ENCODE data around the gene HTRA3.

HTRA3 gene

GRCh38 chr4:8307121-8307520 is 37.6 kb downstream of the HTRA3 start:
- TF ChIP-seq CTCF (IDR thresholded peaks at IDR 0.05; ENCODE audit: low read depth, low read length), result no peak
- DNase-seq (ENCODE audit: extremely low read depth, low read depth), result no peak

DNA sequence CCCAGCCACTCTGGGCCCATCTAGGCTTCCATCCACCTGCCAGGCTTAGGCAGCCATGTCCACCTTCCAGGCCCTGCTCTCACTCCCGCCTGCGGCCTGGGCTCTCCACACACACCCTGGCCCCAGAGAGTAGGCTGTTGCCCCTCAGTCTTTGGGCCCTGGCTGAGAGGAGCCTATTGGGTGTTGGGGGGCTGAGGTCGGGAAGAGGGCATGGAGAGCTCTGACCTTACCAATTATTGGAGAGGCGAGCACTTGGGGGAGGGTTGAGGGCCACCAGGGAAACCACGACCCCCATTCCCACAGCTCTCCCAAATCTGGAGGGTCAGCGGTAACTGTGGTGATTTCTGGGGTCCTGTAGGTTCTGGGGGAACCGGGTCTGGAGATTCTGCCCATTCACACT is 38.2 kb downstream of the HTRA3 start:
- no peak for TF ChIP-seq CTCF (IDR thresholded peaks at IDR 0.05; ENCODE audit: low read depth, low read length)
- DNase-seq (ENCODE audit: extremely low read depth, low read depth), result no peak

DNA sequence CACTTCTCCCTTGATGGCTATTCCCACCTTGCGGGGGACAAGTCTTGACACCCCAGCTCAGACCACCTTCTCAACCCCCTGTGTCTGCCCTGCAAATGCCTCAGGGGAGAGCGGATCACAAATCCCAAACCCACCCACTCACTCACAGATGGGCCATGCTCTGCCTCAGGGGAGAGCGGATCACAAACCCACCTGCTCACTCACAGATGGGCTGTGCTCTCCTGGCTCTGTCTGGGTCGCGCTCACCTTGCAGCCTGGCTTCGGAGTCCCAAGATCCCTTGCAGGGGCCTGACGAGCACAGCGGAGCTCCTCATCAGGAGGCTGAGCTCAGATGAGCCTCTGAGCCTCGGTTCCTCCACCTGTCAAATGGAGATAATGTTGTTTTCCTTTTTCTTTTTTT is 38.6 kb downstream of the HTRA3 start:
- TF ChIP-seq CTCF (IDR thresholded peaks at IDR 0.05; ENCODE audit: low read depth, low read length), result no peak

GRCh38 chr4:8308856-8309771 is 39.6 kb downstream of the HTRA3 start:
- DNase-seq (ENCODE audit: extremely low read depth, low read depth), result no peak
- TF ChIP-seq CTCF (IDR thresholded peaks at IDR 0.05; ENCODE audit: low read depth, low read length), result peak; percentile 12; the same call in 1 of the 2 replicates

More for the DNA sequence above, 38.6 kb downstream of the HTRA3 start:
- DNase-seq (ENCODE audit: extremely low read depth, low read depth), result no peak

DNA sequence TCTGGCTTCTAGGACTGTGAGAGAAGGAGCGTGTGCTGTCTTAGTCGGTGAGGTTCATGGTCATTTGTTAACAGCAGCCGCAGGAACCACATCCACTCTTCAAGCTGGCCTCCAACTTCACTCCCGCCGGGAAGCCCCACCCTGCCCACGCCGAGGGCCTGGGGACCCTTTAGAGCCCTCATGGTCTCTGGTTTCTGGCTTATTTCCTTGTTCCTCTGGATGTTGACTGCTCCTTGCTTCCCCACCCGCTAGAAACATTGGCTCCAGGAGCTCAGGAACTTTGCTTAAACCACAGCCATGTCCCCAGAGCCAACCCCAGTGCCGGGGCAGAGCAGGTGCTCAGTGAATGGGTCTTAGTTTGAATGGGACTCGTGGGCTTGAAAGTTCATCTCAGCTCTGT is 40.8 kb downstream of the HTRA3 start:
- TF ChIP-seq CTCF (IDR thresholded peaks at IDR 0.05; ENCODE audit: low read depth, low read length), result no peak
- no peak for DNase-seq (ENCODE audit: extremely low read depth, low read depth)

DNA sequence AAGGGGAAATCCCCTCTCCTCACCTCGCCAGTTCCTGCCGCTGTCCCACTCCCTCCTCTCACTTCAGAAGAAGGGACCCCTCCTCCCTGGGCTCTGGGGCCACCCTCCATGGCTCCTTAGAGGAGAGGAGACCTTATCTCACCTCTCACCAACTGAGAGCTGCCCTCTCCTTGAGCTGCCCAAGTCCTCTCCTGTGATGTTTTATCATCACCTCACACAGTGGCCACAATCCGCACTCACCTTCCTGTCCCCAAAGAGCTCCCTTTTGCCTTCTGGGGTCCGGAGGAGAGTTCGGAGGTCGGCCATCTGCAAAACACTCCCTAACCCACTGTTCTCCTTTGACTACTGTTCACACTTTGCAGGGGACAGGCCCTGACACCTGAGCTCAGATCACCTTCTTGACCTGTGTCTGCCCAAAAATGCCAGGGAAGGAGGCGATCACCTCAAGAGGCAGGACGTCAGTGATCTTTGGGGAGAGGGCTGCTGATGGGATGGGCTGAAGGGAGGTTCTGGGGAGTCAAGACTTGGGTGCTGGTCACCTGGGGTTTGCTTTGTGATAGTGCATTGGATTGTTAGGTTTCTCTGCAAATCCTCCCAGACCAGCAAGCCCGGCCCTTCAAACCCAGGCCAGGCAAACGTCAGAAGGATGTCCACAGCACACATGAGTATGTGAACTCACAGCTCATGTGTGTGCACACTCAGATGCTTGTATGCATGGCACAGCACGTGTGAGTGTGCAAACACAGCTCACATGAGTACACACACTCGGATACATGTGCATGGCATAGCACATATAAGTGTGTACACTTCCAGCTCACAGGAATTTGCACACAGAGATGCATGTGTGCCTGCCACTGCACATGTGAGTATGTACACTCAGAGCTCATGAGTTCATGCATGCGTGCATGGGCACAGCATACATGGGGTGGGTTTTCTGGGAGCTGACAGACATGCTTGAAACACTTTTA is 41.8 kb downstream of the HTRA3 start:
- no peak for DNase-seq (ENCODE audit: extremely low read depth, low read depth)
- no peak for TF ChIP-seq CTCF (IDR thresholded peaks at IDR 0.05; ENCODE audit: low read depth, low read length)
